Brain pericyte (primary cell): Measurements from ENCODE around the gene MRPL22.
"Not testable (repeated sequence)": the region's sequence is repeated elsewhere in the genome, so short reads cannot be mapped to it uniquely, and the experiment has no call there.

Experiments used
- DNase-seq: peaks from one replicate; pipeline ENCODE4 v3.0.0-alpha.2; 2012; ENCODE audit warnings: low read depth, low spot score

Gene MRPL22

DNA sequence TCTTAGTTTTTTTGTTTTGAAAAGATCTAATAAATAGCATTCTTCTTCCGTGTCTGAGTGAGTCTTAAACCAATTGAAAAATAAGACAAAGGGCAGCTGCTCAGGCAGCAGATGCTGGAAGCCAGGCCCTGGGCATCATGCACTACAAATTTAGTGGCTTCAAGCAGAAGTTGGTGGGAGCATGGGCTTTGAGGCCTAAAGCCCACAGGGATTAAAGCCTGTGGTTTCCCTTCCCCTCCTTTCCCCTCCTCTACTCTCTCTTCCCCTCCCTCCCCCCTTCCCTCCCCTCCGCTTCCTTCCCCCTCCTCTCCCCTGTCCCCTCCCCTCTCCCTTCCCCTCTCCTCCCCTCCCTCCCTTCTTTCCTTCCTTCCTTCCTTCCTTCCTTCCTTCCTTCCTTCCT lies 52.6 kb downstream of the MRPL22 start:
- no peak for DNase-seq

- DNase-seq: no peak
Measured at GRCh38 chr5:154995679-154996078, 54.8 kb downstream of the MRPL22 start.

- DNase-seq: no peak
Measured at GRCh38 chr5:154997746-154998145, 56.9 kb downstream of the MRPL22 start.

- DNase-seq: no peak
Measured at GRCh38 chr5:154999865-155000264, 59.0 kb downstream of the MRPL22 start.

GRCh38 chr5:155001523-155001922 lies 60.6 kb downstream of the MRPL22 start:
- no peak for DNase-seq

DNA sequence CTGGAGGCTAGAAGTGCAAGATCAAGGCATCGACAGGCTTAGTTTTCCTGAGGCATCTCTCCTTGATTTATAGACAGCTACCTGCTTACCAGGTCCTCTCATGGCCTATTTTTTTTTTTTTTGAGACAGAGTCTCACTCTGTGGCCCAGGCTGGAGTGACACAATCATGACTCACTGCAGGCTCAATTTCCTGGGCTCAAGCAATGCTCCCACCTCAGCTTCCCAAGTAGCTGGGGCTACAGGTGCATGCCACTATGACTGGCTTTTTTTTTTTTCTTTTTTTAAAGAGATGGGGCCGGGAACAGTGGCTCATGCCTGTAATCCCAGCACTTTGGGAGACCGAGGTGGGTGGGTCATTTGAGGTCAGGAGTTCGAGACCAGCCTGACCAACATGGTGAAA lies 61.8 kb downstream of the MRPL22 start:
- not testable (repeated sequence) for DNase-seq

DNA sequence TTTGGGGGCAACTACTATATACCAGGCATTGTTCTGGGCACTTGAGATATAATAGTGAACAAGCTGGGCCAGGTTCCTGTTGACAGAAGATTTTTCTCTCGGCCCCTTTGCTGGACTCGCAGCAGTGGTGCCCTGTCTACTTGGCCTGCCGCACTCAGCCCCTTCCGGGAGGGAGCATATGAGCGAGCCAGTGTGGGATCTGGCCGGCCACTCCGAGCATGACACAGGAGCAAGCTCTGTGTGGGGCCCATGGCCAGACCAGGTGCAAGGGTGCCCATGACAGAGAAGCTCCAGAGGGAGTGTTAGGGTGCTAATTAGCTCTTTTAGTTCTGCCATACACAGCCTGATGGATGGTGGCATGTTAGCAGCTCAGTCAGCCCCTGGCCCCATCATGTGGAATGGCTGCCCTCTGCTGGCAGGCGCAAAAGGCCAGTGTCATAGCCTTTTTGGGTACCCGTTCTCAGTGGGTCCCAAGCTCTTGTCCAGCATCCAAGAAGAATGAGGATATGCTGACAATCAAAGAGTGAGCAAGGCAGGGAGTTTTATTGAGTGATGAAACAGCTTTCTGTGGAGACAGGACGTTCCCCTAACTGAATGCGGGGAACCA lies 63.4 kb downstream of the MRPL22 start:
- no peak for DNase-seq

DNA sequence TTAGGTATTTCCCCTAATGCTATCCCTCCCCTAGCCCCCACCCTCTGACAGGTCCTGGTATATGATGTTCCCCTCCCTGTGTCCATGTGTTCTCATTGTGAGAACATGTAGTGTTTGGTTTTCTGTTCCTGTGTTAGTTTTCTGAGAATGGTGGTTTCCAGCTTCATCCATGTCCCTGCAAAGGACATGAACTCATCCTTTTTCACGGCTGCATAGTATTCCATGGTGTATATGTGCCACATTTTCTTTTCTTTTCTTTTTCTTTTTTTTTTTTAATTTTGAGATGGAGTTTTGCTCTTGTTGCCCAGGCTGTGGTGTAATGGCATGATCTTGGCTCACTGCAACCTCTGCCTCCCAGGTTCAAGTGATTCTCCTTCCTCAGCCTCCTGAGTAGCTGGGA lies 65.4 kb downstream of the MRPL22 start:
- DNase-seq: not testable (repeated sequence)

- DNase-seq: no peak
Measured at GRCh38 chr5:155008669-155009068, 67.8 kb downstream of the MRPL22 start.

DNA sequence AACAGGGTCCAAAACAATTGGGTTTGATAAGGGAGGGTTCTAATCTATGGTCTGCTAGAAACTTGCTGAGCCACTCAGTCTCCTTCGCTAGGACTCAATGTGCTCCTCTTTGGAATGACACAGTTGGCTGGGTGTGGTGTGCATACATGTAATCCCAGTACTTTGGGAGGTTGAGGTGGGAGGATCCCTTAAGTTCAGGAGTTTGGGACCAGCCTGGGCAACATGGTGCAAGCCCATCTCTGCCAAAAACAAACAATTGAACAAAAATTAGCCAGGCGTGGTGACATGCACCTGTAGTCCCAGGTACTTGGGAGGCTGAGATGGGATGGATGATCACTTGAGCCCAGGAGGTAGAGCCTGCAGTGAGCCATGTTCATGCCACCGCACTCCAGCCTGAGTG lies 70.0 kb downstream of the MRPL22 start:
- no peak for DNase-seq

GRCh38 chr5:155013526-155013925 lies 72.7 kb downstream of the MRPL22 start, which contains the start of gene KIF4B:
TSS of gene KIF4B (plus strand) at chr5:155013755. CDS start at chr5:155013860, 105 bp downstream.
- no peak for DNase-seq

DNA sequence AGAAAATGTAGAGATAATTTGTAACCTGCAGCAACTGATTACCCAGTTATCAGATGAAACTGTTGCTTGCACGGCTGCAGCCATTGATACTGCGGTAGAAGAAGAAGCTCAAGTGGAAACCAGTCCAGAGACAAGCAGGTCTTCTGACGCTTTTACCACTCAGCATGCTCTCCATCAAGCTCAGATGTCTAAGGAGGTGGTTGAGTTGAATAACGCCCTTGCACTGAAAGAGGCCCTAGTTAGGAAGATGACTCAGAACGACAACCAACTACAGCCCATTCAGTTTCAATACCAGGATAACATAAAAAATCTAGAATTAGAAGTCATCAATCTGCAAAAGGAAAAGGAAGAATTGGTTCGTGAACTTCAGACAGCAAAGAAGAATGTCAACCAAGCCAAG lies 74.4 kb downstream of the MRPL22 start:
- no peak for DNase-seq

DNA sequence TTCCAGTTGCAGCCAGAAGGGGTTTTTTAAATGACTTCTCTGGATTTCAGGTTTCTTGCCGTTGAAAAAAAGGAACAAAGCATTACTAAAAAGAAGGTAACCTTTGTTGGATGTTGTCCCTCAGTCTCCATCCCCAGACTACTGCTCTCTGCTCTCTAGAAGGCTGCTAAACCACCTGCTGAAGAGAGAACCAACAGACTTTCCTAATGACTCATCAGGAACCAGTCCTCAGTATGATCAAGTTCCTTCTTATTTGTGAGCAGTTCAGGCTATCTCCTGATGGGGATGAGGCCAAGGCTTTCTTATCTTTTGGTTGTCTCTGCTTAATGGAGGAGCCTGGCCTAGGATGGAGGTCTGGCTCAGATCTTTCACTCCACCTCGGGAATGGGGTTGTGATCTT lies 76.7 kb downstream of the MRPL22 start:
- no peak for DNase-seq
